GM23338 (cell line): ENCODE measurements around the gene SERPINE2. TPM values are rescaled to one million over a fixed set of nuclear protein-coding genes. Genes with fewer than 3 reads are reported as not detected.

Source experiments
- ATAC-seq: fragments of 200-7000 bp; cut with Tn5 transposase; 3 replicates; pipeline ENCODE4 v1.9.1; 2020
- DNase-seq: peaks from one replicate; pipeline ENCODE4 v3.0.0-alpha.2; 2015; ENCODE audit warnings: low spot score
- H2AFZ ChIP-seq: fragments of 200-600 bp; sonication (generic); 2 replicates; pipeline ENCODE4 v1.8.0; 2016; ENCODE audit warnings: antibody characterized with exemption, mild to moderate bottlenecking, moderate library complexity
- H3F3A ChIP-seq: fragments of 200-600 bp; sonication (generic); replicated peaks from 2 replicates; pipeline ENCODE4 v1.8.0; 2017; ENCODE audit warnings: antibody characterized with exemption, mixed run types, low read depth
- H3K27ac ChIP-seq: fragments of 200-600 bp; sonication (generic); 2 replicates; pipeline ENCODE4 v1.6.1; 2016; ENCODE audit warnings: low read depth
- H3K27me3 ChIP-seq: fragments of 200-600 bp; sonication (generic); 2 replicates; pipeline ENCODE4 v1.8.0; 2016; ENCODE audit warnings: mild to moderate bottlenecking, mixed run types, moderate library complexity; ENCODE audit not compliant: insufficient read depth
- H3K36me3 ChIP-seq: fragments of 200-600 bp; sonication (generic); 2 replicates; pipeline ENCODE4 v1.8.0; 2016; ENCODE audit warnings: mild to moderate bottlenecking; ENCODE audit not compliant: insufficient read depth
- H3K4me1 ChIP-seq: fragments of 200-600 bp; sonication (generic); 2 replicates; pipeline ENCODE4 v1.8.0; 2016; ENCODE audit warnings: mild to moderate bottlenecking, moderate library complexity; ENCODE audit not compliant: insufficient read depth
- H3K4me2 ChIP-seq: fragments of 200-600 bp; sonication (generic); 2 replicates; pipeline ENCODE4 v1.7.1; 2017; ENCODE audit warnings: mixed run types
- H3K4me3 ChIP-seq: fragments of 200-600 bp; sonication (generic); 2 replicates; pipeline ENCODE4 v1.6.1; 2016; ENCODE audit warnings: mixed run types
- H3K79me2 ChIP-seq: fragments of 200-600 bp; sonication (generic); replicated peaks from 2 replicates; pipeline ENCODE4 v1.8.0; 2017; ENCODE audit warnings: mild to moderate bottlenecking; ENCODE audit not compliant: insufficient read depth
- H3K9me2 ChIP-seq: fragments of 200-600 bp; sonication (generic); 2 replicates; pipeline ENCODE4 v1.8.0; 2017; ENCODE audit not compliant: insufficient read depth
- H4K20me1 ChIP-seq: fragments of 200-600 bp; sonication (generic); replicated peaks from 2 replicates; pipeline ENCODE4 v1.8.0; 2017; ENCODE audit warnings: mild to moderate bottlenecking; ENCODE audit not compliant: insufficient read depth
- H3K27ac Mint-ChIP-seq: 2 replicates; pipeline ENCODE4 v1.8.0; 2020; ENCODE audit warnings: inconsistent platforms, mild to moderate bottlenecking, moderate library complexity, mixed read lengths
- H3K27me3 Mint-ChIP-seq: 3 replicates; pipeline ENCODE4 v1.8.0; 2022; ENCODE audit warnings: low read depth, mild to moderate bottlenecking, moderate library complexity, mixed read lengths, inconsistent platforms; ENCODE audit not compliant: insufficient read depth, poor library complexity
- H3K36me3 Mint-ChIP-seq: 3 replicates; pipeline ENCODE4 v1.8.0; 2021; ENCODE audit warnings: low read depth, mild to moderate bottlenecking, inconsistent platforms, moderate library complexity, mixed read lengths
- H3K4me1 Mint-ChIP-seq: 3 replicates; pipeline ENCODE4 v1.8.0; 2020; ENCODE audit warnings: mild to moderate bottlenecking, inconsistent platforms, mixed read lengths
- H3K4me3 Mint-ChIP-seq: 3 replicates; pipeline ENCODE4 v1.8.0; 2021; ENCODE audit warnings: moderate library complexity, mild to moderate bottlenecking, inconsistent platforms, mixed read lengths
- H3K9me3 Mint-ChIP-seq: 3 replicates; pipeline ENCODE4 v1.8.0; 2020; ENCODE audit warnings: moderate library complexity, mild to moderate bottlenecking, inconsistent platforms, mixed read lengths
- CREB1 ChIP-seq: fragments of 250-450 bp; sonication (Bioruptor Pico); IDR thresholded peaks from 2 replicates; pipeline ENCODE4 v1.5.0; 2020; ENCODE audit warnings: low read depth, mild to moderate bottlenecking, moderate library complexity
- CTCF ChIP-seq, 2 experiments: fragments of 200-600 bp in 1 of 2; sonication (generic) in 1 of 2; conservative IDR thresholded peaks; 2 replicates each; pipeline versions ENCODE4 v1.5.1 to v1.6.1; 2016 to 2017; ENCODE audit warnings: antibody characterized with exemption in 2 of 2, low read depth in 2 of 2, mild to moderate bottlenecking in 2 of 2, moderate library complexity in 1 of 2
- EZH2 ChIP-seq: fragments of 200-600 bp; sonication (generic); IDR thresholded peaks from one replicate; pipeline ENCODE4 v1.8.0; 2017; ENCODE audit warnings: antibody characterized with exemption, mild to moderate bottlenecking, low read depth; ENCODE audit not compliant: unreplicated experiment
- EZH2phosphoT487 ChIP-seq: fragments of 200-600 bp; sonication (generic); IDR thresholded peaks from one replicate; pipeline ENCODE4 v1.8.1; 2018; ENCODE audit warnings: antibody characterized with exemption; ENCODE audit not compliant: unreplicated experiment
- JUNB ChIP-seq: IDR thresholded peaks from one replicate; pipeline ENCODE4 v1.6.1; 2016; ENCODE audit warnings: antibody characterized with exemption; ENCODE audit not compliant: unreplicated experiment
- NANOG ChIP-seq: IDR thresholded peaks from 2 replicates; pipeline ENCODE4 v1.6.1; 2016; ENCODE audit warnings: antibody characterized with exemption, borderline replicate concordance
- POLR2AphosphoS5 ChIP-seq: IDR thresholded peaks from 2 replicates; pipeline ENCODE4 v1.6.1; 2016; ENCODE audit warnings: antibody characterized with exemption, low read depth
- REST ChIP-seq: IDR thresholded peaks from one replicate; pipeline ENCODE4 v1.6.1; 2018; ENCODE audit warnings: antibody characterized with exemption; ENCODE audit not compliant: unreplicated experiment
- STAT1 ChIP-seq: IDR thresholded peaks from one replicate; pipeline ENCODE4 v1.6.1; 2016; ENCODE audit warnings: antibody characterized with exemption; ENCODE audit not compliant: unreplicated experiment
- ZNF114 ChIP-seq: fragments of 250-450 bp; sonication (Bioruptor Pico); IDR thresholded peaks from 2 replicates; pipeline ENCODE4 v1.5.0; 2020; ENCODE audit warnings: mild to moderate bottlenecking, moderate library complexity
- polyA plus RNA-seq: library from polyadenylated mRNA; unstranded; fragments of >200 nt; fragmentation: Nextera tagmentation; extraction: Ambion mirVana; gene quantifications from 2 replicates; pipeline ENCODE4 v1.2.1, GENCODE V29; 2016
- total RNA-seq: library from RNA; depleted of rRNA; stranded (reverse); fragments of >200 nt; shearing (Covaris generic); gene quantifications from 2 replicates; pipeline ENCODE4 v1.2.3, GENCODE V29; 2014

Gene SERPINE2
- total and polyA plus RNA-seq, 2 experiments from 2014 or later, result 38.6 to 44.2 TPM

- H3K4me1 ChIP-seq, result no peaks in the 10 kb centered on the region
- no peak overlapping the region for H3K4me3 ChIP-seq
- H3K27me3 ChIP-seq, result no peaks in the 10 kb centered on the region
- Mint-ChIP-seq H3K27me3 (peaks cover 3% of the 10 kb centered on the region), H3K9me3 (no peaks in the 10 kb centered on the region), H3K4me3 (no peak overlapping the region), H3K27ac (no peak overlapping the region), H3K4me1 (0 out of 3 replicates have a peak, but pooled peaks cover 2% of the 10 kb centered on the region), H3K36me3 (no peaks in the 10 kb centered on the region)
- TF ChIP-seq CREB1 (no peak), POLR2AphosphoS5 (no peak), JUNB (no peak), NANOG (no peak), EZH2phosphoT487 (no peak), CTCF (conservative IDR thresholded peaks at IDR 0.05; ENCODE audit: low read depth in 2 of 2) (no peak), ZNF114 (no peak), STAT1 (no peak), EZH2 (no peak)
- H3K9me2 ChIP-seq, result peaks cover under 1% of the 10 kb centered on the region; the same call in 1 of the 2 replicates
- no peaks in the 10 kb centered on the region for H3K79me2 ChIP-seq
- DNase-seq (no peak), ATAC-seq (no peak)
- H3F3A ChIP-seq, result no peaks in the 10 kb centered on the region
- H4K20me1 ChIP-seq, result no peaks in the 10 kb centered on the region
- H2AFZ ChIP-seq, result no peak overlapping the region
- H3K27ac ChIP-seq, result no peak overlapping the region
- no peaks in the 10 kb centered on the region for H3K36me3 ChIP-seq
- H3K4me2 ChIP-seq, result no peak overlapping the region
These were observed 24.2 kb upstream of the SERPINE2 start for GRCh38 chr2:224063298-224063648.

- ATAC-seq (peak; percentile 59), DNase-seq (peak; percentile 21)
- H3K4me3 Mint-ChIP-seq, result no peak overlapping the region
- peaks cover 3% of the 10 kb centered on the region for H3K27me3 Mint-ChIP-seq
- H3K9me3 Mint-ChIP-seq, result no peaks in the 10 kb centered on the region
- H3K36me3 ChIP-seq, result no peaks in the 10 kb centered on the region
- H3K27me3 ChIP-seq, result no peaks in the 10 kb centered on the region
- no peaks in the 10 kb centered on the region for H3K79me2 ChIP-seq
- H2AFZ ChIP-seq, result no peak overlapping the region
- H3K4me3 ChIP-seq, result no peak overlapping the region
- H4K20me1 ChIP-seq, result no peaks in the 10 kb centered on the region
- no peaks in the 10 kb centered on the region for H3K36me3 Mint-ChIP-seq
- H3K4me1 ChIP-seq, result no peaks in the 10 kb centered on the region
- peak; percentile 44 to 61; a peak in 3 of 4 replicates for TF ChIP-seq CTCF (conservative IDR thresholded peaks at IDR 0.05; ENCODE audit: low read depth in 2 of 2)
- TF ChIP-seq REST, result no peak
- H3K27ac Mint-ChIP-seq, result no peak overlapping the region; the same call in 1 of the 2 replicates
- no peak overlapping the region for H3K4me2 ChIP-seq
- H3K27ac ChIP-seq, result no peak overlapping the region
- H3K4me1 Mint-ChIP-seq, result 0 out of 3 replicates have a peak, but pooled peaks cover 2% of the 10 kb centered on the region
- no peaks in the 10 kb centered on the region; the same call in 1 of the 2 replicates for H3K9me2 ChIP-seq
- no peaks in the 10 kb centered on the region for H3F3A ChIP-seq
These were observed 23.6 kb upstream of the SERPINE2 start for GRCh38 chr2:224062481-224063297.
